ENCODE data around the gene PALLD. TPM values are rescaled to one million over a fixed set of nuclear protein-coding genes. Genes with fewer than 3 reads are reported as not detected.

PALLD gene
- total RNA-seq, 4 donors from 2014 or later, result 60.2 to 437 (median 118) TPM

DNA sequence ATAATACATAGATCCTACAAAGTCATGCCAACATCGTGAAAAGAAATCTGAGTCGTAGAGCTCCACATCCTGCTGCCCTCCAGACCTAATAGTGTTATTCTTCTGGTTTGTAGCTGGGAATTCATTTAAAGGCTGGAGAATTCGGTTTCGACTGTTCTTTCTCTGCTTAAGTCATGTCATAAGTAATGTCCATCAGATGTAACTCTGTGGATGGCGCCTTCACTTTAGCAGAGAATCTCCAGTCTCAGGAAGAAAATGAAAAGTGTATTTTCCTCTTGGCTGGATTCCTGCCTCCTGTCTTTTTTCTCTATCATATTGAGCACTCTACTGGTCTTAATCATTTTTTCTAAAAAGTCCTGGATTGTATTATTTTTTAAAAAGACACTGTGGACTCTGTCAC lies 117.0 kb downstream of the PALLD start:
- Histone ChIP-seq H3K4me1 (peaks cover 0 to 3% (median 0%) of the 10 kb centered on the region in 3 donors), H3K4me3 (no peak overlapping the region), H3K9me3 (no peaks in the 10 kb centered on the region), H3K27ac (no peak overlapping the region), H3K27me3 (no peaks in the 10 kb centered on the region), H3K36me3 (no peaks in the 10 kb centered on the region)
- intact Hi-C loops (cut with DNase I), result no loop called here
- WGBS, 2 donors, result 82 to 86% methylated on average over 5 of the region's 5 CpGs
- DNase-seq, result no peak
- TF ChIP-seq POLR2A (IDR thresholded peaks at IDR 0.05) (no peak), CTCF (IDR thresholded peaks at IDR 0.05) (no peak)

DNA sequence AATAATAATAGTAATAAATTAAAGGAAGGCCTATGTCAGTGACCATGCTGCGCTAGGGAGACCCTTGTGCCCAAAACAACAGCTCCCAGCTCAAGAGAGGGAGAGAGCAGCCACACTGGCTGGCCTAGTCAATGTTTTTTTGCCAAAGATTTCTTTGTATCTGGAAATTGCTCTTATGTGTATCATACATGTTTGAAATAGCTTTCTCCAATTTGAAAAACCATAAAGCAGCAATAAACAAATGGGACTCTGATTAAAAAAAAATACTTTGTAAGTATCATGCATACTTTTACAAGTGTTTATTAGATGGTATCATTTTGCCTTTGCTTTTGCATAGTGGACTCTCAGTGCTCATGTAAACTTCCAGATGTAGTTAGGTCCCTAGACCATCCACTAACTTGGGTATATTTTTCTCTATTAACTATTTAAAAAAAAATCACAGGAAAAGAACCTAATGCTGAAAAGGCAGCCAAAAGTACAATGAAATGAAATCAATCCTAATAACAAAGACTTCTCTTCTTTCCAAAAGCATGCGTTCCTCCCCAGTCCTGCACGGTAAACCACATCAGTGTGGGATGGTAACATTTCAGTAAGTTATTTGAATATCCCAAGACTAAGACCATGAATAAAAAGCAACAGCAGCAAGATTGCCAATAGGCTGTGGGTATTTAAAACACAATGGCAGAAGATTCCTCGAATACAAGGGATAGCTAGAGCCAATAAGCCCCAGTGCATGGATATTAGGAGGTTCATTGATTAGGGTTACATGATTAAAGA lies 117.6 kb downstream of the PALLD start:
- no peak for DNase-seq
- no peaks in the 10 kb centered on the region for H3K27me3 ChIP-seq
- intact Hi-C loops (cut with DNase I), result no loop called here
- TF ChIP-seq CTCF (IDR thresholded peaks at IDR 0.05), result no peak
- TF ChIP-seq POLR2A (IDR thresholded peaks at IDR 0.05), result no peak
- H3K36me3 ChIP-seq, result no peaks in the 10 kb centered on the region
- H3K27ac ChIP-seq, result no peak overlapping the region
- no peaks in the 10 kb centered on the region for H3K9me3 ChIP-seq
- H3K4me3 ChIP-seq, result no peak overlapping the region
- 73 to 87% methylated on average over 4 of the region's 4 CpGs for WGBS, 2 donors
- H3K4me1 ChIP-seq, result peaks cover 0 to 3% (median 0%) of the 10 kb centered on the region in 3 donors

GRCh38 chr4:168615294-168616065 lies 118.6 kb downstream of the PALLD start:
- no peak overlapping the region for H3K4me3 ChIP-seq
- no peaks in the 10 kb centered on the region for H3K36me3 ChIP-seq
- H3K4me1 ChIP-seq, result peaks cover 0 to 3% (median 0%) of the 10 kb centered on the region in 3 donors
- 50 to 57% methylated on average over 5 of the region's 5 CpGs for WGBS, 2 donors
- no peak for DNase-seq
- H3K27me3 ChIP-seq, result no peaks in the 10 kb centered on the region
- no peak overlapping the region for H3K27ac ChIP-seq
- H3K9me3 ChIP-seq, result no peaks in the 10 kb centered on the region
- TF ChIP-seq POLR2A (IDR thresholded peaks at IDR 0.05) (no peak), CTCF (IDR thresholded peaks at IDR 0.05) (no peak)
- intact Hi-C loops (cut with DNase I), result no loop called here

- Histone ChIP-seq H3K9me3 (no peaks in the 10 kb centered on the region), H3K36me3 (no peaks in the 10 kb centered on the region), H3K4me3 (no peak overlapping the region), H3K27ac (no peak overlapping the region), H3K27me3 (no peaks in the 10 kb centered on the region), H3K4me1 (peaks cover 0 to 3% (median 0%) of the 10 kb centered on the region in 3 donors)
- no peak for DNase-seq
- WGBS, 2 donors, result 81 to 94% methylated on average over 8 of the region's 8 CpGs
- intact Hi-C loops (cut with DNase I), result no loop called here
- TF ChIP-seq CTCF (IDR thresholded peaks at IDR 0.05) (no peak), POLR2A (IDR thresholded peaks at IDR 0.05) (no peak)
Observed at GRCh38 chr4:168618577-168619265, 121.9 kb downstream of the PALLD start.

DNA sequence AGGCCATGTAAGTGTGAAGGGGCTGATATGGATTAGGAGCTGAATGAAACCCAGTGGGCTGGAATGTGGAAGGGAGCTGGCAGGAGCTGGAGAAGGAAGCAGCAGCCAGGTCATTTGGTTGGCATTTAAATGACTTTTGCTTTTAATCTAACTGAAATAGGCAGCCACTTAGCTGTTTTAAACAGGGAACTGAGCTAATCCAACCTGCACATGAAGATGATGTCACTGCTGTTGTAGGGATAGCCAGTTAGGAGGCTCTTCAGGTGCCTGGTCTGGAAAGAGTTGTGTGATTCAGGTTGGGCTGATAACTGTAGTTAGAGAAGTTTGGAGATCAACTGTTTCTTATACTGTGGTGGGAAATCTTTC lies 122.4 kb downstream of the PALLD start:
- Histone ChIP-seq H3K4me3 (no peak overlapping the region), H3K36me3 (no peaks in the 10 kb centered on the region), H3K9me3 (no peaks in the 10 kb centered on the region), H3K27me3 (no peaks in the 10 kb centered on the region), H3K27ac (no peak overlapping the region), H3K4me1 (peaks cover 0 to 3% (median 0%) of the 10 kb centered on the region in 3 donors)
- intact Hi-C loops (cut with DNase I), result no loop called here
- TF ChIP-seq CTCF (IDR thresholded peaks at IDR 0.05), result no peak
- TF ChIP-seq POLR2A (IDR thresholded peaks at IDR 0.05), result no peak
- no peak for DNase-seq

Measured in esophagus squamous epithelium (tissue), 5 donors.